ENCODE data around the gene HGS.

HGS gene

GRCh38 chr17:81647640-81648012 lies 36.2 kb upstream of the HGS start:
- TF ChIP-seq L3MBTL2 (conservative IDR thresholded peaks at IDR 0.05) (no peak), ELF4 (IDR thresholded peaks at IDR 0.05) (no peak), HDGF (IDR thresholded peaks at IDR 0.05; ENCODE audit: borderline replicate concordance) (no peak), TARDBP (IDR thresholded peaks at IDR 0.05) (no peak), NFRKB (IDR thresholded peaks at IDR 0.05) (no peak), FOXA1 (IDR thresholded peaks at IDR 0.05) (no peak), LEF1 (IDR thresholded peaks at IDR 0.05; ENCODE audit: borderline replicate concordance) (no peak), SP1 (IDR thresholded peaks at IDR 0.05) (no peak)
- CTCF ChIA-PET, result no interaction called here
- POLR2A ChIA-PET, result interaction anchor here (1.1 to 1.5 kb wide), 2 partner anchors 8 to 20 kb away, joined by 3 read pairs; no protein-coding TSS in a partner anchor
- DNase-seq (ENCODE audit: extremely low spot score), result no peak

GRCh38 chr17:81648013-81648706 lies 35.7 kb upstream of the HGS start:
- POLR2A ChIA-PET, result interaction anchor here (1.1 to 1.5 kb wide), 3 partner anchors 7 to 20 kb away, joined by 3 read pairs; no protein-coding TSS in a partner anchor
- DNase-seq (ENCODE audit: extremely low spot score), result no peak
- no peak for TF ChIP-seq L3MBTL2 (conservative IDR thresholded peaks at IDR 0.05)
- CTCF ChIA-PET, result no interaction called here

DNA sequence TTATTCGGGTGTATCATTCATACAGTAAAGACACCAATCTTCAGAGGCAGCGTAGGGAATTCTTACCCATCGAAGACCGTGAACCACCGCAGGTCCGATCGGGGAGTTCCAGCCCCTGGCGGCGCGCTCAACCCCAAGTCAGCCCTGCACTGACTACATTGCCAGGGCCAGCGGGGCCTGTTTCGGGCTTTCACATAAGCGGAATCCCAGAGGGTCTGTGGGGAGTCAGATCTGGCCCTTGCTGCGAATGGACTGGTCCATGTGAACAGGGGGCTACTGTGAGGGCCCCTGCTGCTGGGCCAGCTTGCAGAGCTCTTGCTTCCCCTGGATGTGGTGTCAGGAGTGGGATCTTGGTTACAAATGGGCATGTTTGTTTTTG lies 35.1 kb upstream of the HGS start:
- ChIA-PET CTCF (no interaction called here), POLR2A (interaction anchor here (1.1 kb wide), 1 partner anchor 19 kb away, joined by 3 read pairs; no protein-coding TSS in a partner anchor)
- TF ChIP-seq ELF4 (IDR thresholded peaks at IDR 0.05) (no peak), FOXM1 (IDR thresholded peaks at IDR 0.05; ENCODE audit: borderline replicate concordance) (no peak), FOXK2 (IDR thresholded peaks at IDR 0.05) (no peak), LEF1 (IDR thresholded peaks at IDR 0.05; ENCODE audit: borderline replicate concordance) (no peak), TARDBP (IDR thresholded peaks at IDR 0.05) (no peak), L3MBTL2 (conservative IDR thresholded peaks at IDR 0.05) (no peak), ZNF384 (IDR thresholded peaks at IDR 0.05) (no peak), SP1 (IDR thresholded peaks at IDR 0.05) (no peak), HDGF (IDR thresholded peaks at IDR 0.05; ENCODE audit: borderline replicate concordance) (no peak), ARNT (IDR thresholded peaks at IDR 0.05) (no peak), SUZ12 (IDR thresholded peaks at IDR 0.05) (no peak)
- TF ChIP-seq, protein P1, sequence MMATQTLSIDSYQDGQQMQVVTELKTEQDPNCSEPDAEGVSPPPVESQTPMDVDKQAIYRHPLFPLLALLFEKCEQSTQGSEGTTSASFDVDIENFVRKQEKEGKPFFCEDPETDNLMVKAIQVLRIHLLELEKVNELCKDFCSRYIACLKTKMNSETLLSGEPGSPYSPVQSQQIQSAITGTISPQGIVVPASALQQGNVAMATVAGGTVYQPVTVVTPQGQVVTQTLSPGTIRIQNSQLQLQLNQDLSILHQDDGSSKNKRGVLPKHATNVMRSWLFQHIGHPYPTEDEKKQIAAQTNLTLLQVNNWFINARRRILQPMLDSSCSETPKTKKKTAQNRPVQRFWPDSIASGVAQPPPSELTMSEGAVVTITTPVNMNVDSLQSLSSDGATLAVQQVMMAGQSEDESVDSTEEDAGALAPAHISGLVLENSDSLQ (IDR thresholded peaks at IDR 0.05), result no peak
- no peak for DNase-seq (ENCODE audit: extremely low spot score)

DNA sequence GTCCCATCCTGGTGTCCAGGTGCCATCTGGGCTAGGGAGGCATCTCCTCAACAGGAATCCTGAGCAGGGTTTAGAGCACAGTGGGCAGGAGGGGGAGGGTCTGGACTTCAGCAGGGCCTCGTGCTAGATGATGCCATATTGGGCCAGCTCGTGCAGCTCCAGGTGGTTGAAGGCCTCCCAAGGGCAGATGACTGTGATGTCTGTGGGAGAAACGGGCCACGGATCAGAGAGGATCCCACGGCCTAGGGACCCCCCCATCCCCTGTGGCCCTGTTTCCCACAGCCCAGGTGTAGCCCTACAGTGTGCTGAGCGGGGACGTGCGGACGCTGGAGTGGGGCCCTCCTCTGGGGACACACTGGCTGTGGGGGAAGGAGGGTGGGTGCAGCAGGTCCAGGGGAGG lies 32.9 kb upstream of the HGS start:
- POLR2A ChIA-PET, result interaction anchor here (1.3 kb wide), 1 partner anchor 52 kb away, joined by 5 read pairs; the partner anchor contains the start of gene MRPL12
- no peak for TF ChIP-seq SP1 (IDR thresholded peaks at IDR 0.05)
- TF ChIP-seq ARNT (IDR thresholded peaks at IDR 0.05), result no peak
- TF ChIP-seq, protein P1 (IDR thresholded peaks at IDR 0.05), result no peak
- no peak for TF ChIP-seq LEF1 (IDR thresholded peaks at IDR 0.05; ENCODE audit: borderline replicate concordance)
- no peak for TF ChIP-seq SUZ12 (IDR thresholded peaks at IDR 0.05)
- no peak for TF ChIP-seq BHLHE40 (IDR thresholded peaks at IDR 0.05; ENCODE audit: borderline replicate concordance)
- no peak for TF ChIP-seq CTBP1 (IDR thresholded peaks at IDR 0.05; ENCODE audit: borderline replicate concordance)
- TF ChIP-seq FOXK2 (IDR thresholded peaks at IDR 0.05), result no peak
- TF ChIP-seq ELF4 (IDR thresholded peaks at IDR 0.05), result no peak
- no peak for TF ChIP-seq NFRKB (IDR thresholded peaks at IDR 0.05)
- no peak for TF ChIP-seq TARDBP (IDR thresholded peaks at IDR 0.05)
- no peak for TF ChIP-seq FOXA1 (IDR thresholded peaks at IDR 0.05)
- no peak for TF ChIP-seq HDGF (IDR thresholded peaks at IDR 0.05; ENCODE audit: borderline replicate concordance)
- no peak for TF ChIP-seq ZNF384 (IDR thresholded peaks at IDR 0.05)
- CTCF ChIA-PET, result interaction anchor here (0.6 to 1.1 kb wide), 2 partner anchors 50 to 553 kb away, joined by 3 to 4 read pairs; no protein-coding TSS in a partner anchor
- no peak for DNase-seq (ENCODE audit: extremely low spot score)

DNA sequence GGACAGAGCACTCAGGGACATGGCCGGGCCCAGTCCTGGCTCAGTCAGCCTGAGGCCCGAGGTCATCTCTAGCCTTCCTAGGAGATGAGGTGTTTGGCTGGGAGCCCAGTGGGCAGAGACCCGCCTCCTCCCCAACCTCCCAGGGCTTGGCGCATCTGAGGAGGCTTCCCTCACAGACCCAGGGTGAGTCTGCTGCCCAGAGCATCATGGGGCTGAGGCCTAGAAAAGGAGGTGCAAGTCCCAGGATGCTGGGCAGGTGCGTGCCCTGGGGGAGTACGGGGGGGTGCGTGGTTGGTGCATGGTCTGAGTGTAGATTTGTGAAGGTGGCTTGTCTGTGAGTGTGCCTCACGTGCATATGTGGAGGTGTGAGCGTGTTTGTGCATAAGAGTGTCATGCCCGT lies 32.1 kb upstream of the HGS start:
- TF ChIP-seq FOXM1 (IDR thresholded peaks at IDR 0.05; ENCODE audit: borderline replicate concordance) (no peak), TARDBP (IDR thresholded peaks at IDR 0.05) (no peak), FOXA1 (IDR thresholded peaks at IDR 0.05) (no peak), ARNT (IDR thresholded peaks at IDR 0.05) (no peak), ZNF384 (IDR thresholded peaks at IDR 0.05) (no peak), SUZ12 (IDR thresholded peaks at IDR 0.05) (no peak), BHLHE40 (IDR thresholded peaks at IDR 0.05; ENCODE audit: borderline replicate concordance) (no peak), LEF1 (IDR thresholded peaks at IDR 0.05; ENCODE audit: borderline replicate concordance) (no peak), SP1 (IDR thresholded peaks at IDR 0.05) (no peak), ELF4 (IDR thresholded peaks at IDR 0.05) (no peak), CTBP1 (IDR thresholded peaks at IDR 0.05; ENCODE audit: borderline replicate concordance) (no peak)
- DNase-seq (ENCODE audit: extremely low spot score), result no peak
- POLR2A ChIA-PET, result no interaction called here
- CTCF ChIA-PET, result no interaction called here

DNA sequence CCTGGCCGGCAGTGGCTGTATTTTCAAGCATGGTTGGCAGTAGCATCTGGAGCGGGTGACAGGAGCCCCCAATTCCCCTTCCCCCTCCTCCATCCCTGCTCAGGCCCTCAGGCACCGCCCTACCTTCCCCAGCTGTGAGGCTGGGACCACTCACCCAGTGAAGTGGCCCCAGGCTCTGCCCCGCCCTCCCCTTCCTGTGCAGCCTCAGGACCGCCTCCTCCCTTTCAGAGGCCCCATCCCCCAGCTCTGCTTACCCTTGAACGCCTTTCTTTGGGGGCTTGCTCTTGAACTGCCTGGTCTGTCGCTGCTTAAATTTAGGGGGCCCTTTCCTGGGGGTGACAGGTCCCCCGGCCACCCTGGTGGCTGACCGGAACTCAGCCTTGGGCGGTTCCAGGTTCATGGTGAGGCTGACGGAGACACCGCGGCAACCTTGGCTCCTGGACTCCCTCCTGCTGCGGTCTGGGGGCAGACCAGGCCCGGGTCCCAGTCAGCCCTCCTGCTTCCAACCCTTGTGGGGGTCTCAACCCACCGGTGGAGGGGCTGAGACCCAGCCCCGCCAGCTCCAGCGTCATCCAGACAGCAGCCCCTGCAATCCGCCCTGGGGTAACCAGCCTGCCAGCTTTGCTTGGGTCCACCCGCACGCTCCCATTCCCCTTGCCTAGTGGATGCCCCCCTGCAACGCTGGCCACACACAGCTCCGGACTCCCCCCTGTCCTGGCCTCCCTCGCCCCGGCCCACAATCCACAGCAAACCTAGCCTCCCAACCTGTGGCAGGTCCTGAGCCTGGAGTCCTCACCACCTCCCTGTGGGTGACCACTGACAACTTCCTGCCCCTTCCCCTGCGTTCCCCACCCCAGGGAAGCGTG lies 30.7 kb upstream of the HGS start:
- CTCF ChIA-PET, result no interaction called here
- DNase-seq (ENCODE audit: extremely low spot score), result no peak
- POLR2A ChIA-PET, result interaction anchor here (0.9 to 1.5 kb wide), 3 partner anchors 11 to 13 kb away, joined by 3 to 5 read pairs (median 3); partner anchors contain the start of genes CCDC137 and OXLD1
- no peak for TF ChIP-seq FOXA1 (IDR thresholded peaks at IDR 0.05)
